ENCODE results near the gene XBP1.

DNA sequence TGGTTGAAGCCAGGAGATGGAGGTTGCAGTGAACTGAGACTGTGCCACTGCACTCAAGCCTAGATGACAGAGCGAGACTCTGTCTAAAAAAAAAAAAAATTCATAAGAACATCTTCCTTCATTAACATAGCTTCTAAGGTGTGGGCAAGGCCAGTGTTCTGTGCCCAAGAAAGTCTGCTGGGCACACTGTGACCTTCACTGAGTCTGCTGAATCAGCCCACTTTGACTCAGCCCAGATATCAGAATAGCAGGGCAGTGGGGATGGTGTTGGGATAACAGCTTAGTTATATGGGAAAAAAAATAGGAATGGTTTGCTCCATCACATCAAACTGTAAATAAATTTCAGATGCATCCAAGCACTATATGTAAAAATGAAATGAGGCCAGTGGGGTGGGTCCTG is 32.4 kb upstream of the XBP1 start:
- TF ChIP-seq YY1 (IDR thresholded peaks at IDR 0.05; ENCODE audit: low read depth, low read length), result no peak
- TF ChIP-seq, protein P1, sequence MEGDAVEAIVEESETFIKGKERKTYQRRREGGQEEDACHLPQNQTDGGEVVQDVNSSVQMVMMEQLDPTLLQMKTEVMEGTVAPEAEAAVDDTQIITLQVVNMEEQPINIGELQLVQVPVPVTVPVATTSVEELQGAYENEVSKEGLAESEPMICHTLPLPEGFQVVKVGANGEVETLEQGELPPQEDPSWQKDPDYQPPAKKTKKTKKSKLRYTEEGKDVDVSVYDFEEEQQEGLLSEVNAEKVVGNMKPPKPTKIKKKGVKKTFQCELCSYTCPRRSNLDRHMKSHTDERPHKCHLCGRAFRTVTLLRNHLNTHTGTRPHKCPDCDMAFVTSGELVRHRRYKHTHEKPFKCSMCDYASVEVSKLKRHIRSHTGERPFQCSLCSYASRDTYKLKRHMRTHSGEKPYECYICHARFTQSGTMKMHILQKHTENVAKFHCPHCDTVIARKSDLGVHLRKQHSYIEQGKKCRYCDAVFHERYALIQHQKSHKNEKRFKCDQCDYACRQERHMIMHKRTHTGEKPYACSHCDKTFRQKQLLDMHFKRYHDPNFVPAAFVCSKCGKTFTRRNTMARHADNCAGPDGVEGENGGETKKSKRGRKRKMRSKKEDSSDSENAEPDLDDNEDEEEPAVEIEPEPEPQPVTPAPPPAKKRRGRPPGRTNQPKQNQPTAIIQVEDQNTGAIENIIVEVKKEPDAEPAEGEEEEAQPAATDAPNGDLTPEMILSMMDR (IDR thresholded peaks at IDR 0.05; ENCODE audit: control extremely low read depth in 1 of 3, insufficient read depth in 1 of 3, low read depth in 1 of 3, low read length in 3 of 3), result no peak

All from H1 (cell line).